ENCODE measurements around the gene WDR36. TPM values are rescaled to one million over a fixed set of nuclear protein-coding genes. Genes with fewer than 3 reads are reported as not detected.
A peak's percentile ranks its signal among the peaks of the same experiment; 100 is the strongest.

The WDR36 gene
- total and polyA plus RNA-seq, 9 of the 15 experiments (the other 6 are each of a cell fraction or from before 2014, with no cell fraction given): 25.7 to 68.0 (median 41.5) TPM

GRCh38 chr5:111072949-111073682 is 19.0 kb upstream of the WDR36 start (continued):
- TF ChIP-seq MLLT1 (IDR thresholded peaks at IDR 0.05): peak in 1 of 2 experiments; percentile 42; a peak in 1 of 4 replicates
- TF ChIP-seq TEAD1 (CRISPR knock-in tag; IDR thresholded peaks at IDR 0.05): 0 out of 4 replicates have a peak, but pooled peaks of 1 of the 2 experiments have one; percentile 30
- peak; percentile 60; the same call in 1 of the 2 replicates for TF ChIP-seq CTBP1 (IDR thresholded peaks at IDR 0.05; ENCODE audit: borderline replicate concordance)
- no peak for TF ChIP-seq THRA (IDR thresholded peaks at IDR 0.05)
- TF ChIP-seq MAZ (CRISPR knock-in tag; conservative IDR thresholded peaks at IDR 0.05 in 1 of 2, IDR thresholded peaks at IDR 0.05 in 1 of 2): peak in 1 of 2 experiments; percentile 33; a peak in 1 of 4 replicates
- TF ChIP-seq ZFP36 (IDR thresholded peaks at IDR 0.05; ENCODE audit: low read depth, low read length, partially characterized antibody): peak; percentile 2
- 0 out of 2 replicates have a peak, but pooled peaks have one; percentile 18 for TF ChIP-seq TARDBP (IDR thresholded peaks at IDR 0.05)
- peak; percentile 34 for TF ChIP-seq TBP (optimal IDR thresholded peaks at IDR 0.05; ENCODE audit: low read depth, low read length)
- TF ChIP-seq CREM (IDR thresholded peaks at IDR 0.05; ENCODE audit: low read depth): 0 out of 2 replicates have a peak, but pooled peaks have one; percentile 37
- TF ChIP-seq EGR1 (conservative IDR thresholded peaks at IDR 0.05): peak; percentile 82
- TF ChIP-seq, protein P1, sequence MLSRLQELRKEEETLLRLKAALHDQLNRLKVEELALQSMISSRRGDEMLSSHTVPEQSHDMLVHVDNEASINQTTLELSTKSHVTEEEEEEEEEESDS (CRISPR knock-in tag; IDR thresholded peaks at IDR 0.05): no peak
- TF ChIP-seq NR3C1 (CRISPR knock-in tag; IDR thresholded peaks at IDR 0.05): no peak
- no peak for TF ChIP-seq SAP30 (IDR thresholded peaks at IDR 0.05; ENCODE audit: borderline replicate concordance, insufficient read depth, low read depth, low read length, poor library complexity, severe bottlenecking)
- TF ChIP-seq PREB (CRISPR knock-in tag; IDR thresholded peaks at IDR 0.05): no peak
